Measurements from ENCODE around the gene LIPC.

Gene LIPC

DNA sequence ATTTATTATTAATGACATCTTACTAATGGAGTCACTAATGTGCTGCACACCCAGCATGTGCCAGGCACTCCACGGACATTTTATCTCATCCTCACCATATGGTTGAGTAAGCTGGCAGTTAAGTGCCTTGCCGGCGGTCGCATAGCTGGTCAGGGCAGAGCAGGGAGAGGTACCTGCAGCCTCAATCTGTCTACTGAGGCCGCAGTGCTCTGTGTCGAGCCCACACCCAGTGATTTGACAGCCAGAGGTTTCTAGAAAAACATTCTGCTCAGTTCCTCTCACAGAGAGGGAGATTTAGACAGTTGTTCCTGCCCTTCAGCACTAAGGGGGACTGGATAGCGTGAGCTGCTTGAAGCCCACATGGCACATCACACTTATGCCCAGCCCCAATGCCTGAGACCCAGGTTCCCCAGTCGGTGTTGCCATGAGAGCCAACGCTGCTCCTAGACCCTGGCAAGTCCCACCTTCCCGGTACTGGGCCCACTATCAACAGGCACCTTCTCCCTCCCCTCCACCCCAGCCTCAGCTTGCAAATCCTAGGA, 2.6 kb downstream of the LIPC start:
- Mint-ChIP-seq H3K4me1 (ENCODE audit: low read depth) (peaks cover 6% of the 10 kb centered on the region), H3K27ac (no peak overlapping the region), H3K9me3 (no peaks in the 10 kb centered on the region), H3K27me3 (ENCODE audit: low read depth) (no peaks in the 10 kb centered on the region), H3K36me3 (ENCODE audit: low read depth) (no peaks in the 10 kb centered on the region), H3K4me3 (no peak overlapping the region)
- DNase-seq (ENCODE audit: low spot score), result no peak

DNA sequence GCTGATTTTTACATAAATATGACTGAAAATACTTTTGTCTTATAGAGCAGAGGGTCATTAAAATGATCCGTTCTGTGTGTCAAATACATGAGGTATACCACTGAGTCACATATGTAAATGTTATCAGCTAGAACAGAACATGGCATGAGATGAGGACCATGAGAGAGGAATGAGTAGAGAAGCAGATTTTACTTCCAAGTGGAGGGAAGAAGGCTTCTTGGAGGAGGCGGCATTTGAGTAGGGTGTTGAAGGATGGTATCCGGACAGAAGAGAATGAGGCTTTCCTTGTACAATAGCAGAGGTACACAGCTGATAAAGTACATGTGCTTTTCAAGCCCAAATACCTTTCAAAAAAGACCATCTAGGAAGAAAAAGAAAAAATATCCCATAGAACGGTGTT, 4.8 kb downstream of the LIPC start:
- Mint-ChIP-seq H3K36me3 (ENCODE audit: low read depth) (no peaks in the 10 kb centered on the region), H3K27me3 (ENCODE audit: low read depth) (no peaks in the 10 kb centered on the region), H3K4me3 (no peak overlapping the region), H3K4me1 (ENCODE audit: low read depth) (peaks cover 26% of the 10 kb centered on the region), H3K27ac (no peak overlapping the region), H3K9me3 (no peaks in the 10 kb centered on the region)
- DNase-seq (ENCODE audit: low spot score), result no peak

DNA sequence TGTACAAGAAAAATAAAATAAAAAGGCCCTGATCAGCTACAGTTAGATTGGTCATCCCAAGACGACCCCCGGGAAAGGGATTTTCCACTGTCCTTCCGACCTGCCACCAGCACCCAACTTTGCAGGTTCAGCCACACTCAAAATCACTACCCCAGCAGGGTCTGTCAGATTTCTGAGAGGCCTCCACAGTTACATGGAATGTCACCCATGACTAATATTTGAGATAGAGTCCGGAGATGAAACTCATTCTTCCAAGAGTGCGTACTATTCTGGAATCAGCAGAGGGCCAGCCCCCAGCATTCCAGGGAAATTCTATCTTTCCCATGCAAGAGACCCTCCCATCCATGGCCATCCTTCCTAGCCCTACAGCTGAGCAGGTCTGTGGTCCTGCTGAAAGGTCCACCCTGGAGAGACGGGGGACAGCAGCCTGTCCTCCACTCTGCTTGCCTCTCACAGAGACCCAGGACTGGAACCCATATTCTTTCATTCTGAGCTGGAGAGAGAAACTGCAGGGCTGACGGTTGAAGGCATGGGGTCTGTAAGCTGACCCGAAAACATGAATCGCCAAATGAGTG, 5.8 kb downstream of the LIPC start:
- H3K27ac Mint-ChIP-seq, result no peak overlapping the region
- H3K9me3 Mint-ChIP-seq, result no peaks in the 10 kb centered on the region
- no peak overlapping the region for H3K4me3 Mint-ChIP-seq
- no peaks in the 10 kb centered on the region for H3K36me3 Mint-ChIP-seq (ENCODE audit: low read depth)
- no peak for DNase-seq (ENCODE audit: low spot score)
- H3K27me3 Mint-ChIP-seq (ENCODE audit: low read depth), result no peaks in the 10 kb centered on the region
- H3K4me1 Mint-ChIP-seq (ENCODE audit: low read depth), result peaks cover 31% of the 10 kb centered on the region

DNA sequence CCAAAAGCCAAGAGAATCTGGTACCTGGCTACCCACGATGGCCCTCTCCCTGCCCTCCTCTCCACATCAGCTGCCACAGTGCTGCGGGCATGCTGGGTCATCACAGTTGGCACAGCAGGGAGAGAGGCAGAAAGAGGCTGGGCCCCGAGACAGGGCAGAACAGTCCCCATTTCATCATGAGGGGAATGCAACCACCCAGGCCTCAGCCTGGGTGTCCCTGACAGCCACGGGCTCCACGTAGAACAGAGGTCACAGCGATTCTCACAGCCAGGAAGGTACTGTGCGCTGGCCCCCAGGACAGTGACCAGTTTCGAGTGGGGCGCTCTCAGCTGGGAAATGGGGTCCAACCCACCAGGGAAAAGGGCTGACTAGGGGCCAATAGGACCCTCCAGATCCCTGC, 6.3 kb downstream of the LIPC start:
- Mint-ChIP-seq H3K27me3 (ENCODE audit: low read depth) (no peaks in the 10 kb centered on the region), H3K4me3 (no peak overlapping the region), H3K36me3 (ENCODE audit: low read depth) (no peaks in the 10 kb centered on the region), H3K27ac (no peak overlapping the region), H3K4me1 (ENCODE audit: low read depth) (peaks cover 31% of the 10 kb centered on the region), H3K9me3 (no peaks in the 10 kb centered on the region)
- DNase-seq (ENCODE audit: low spot score), result no peak

DNA sequence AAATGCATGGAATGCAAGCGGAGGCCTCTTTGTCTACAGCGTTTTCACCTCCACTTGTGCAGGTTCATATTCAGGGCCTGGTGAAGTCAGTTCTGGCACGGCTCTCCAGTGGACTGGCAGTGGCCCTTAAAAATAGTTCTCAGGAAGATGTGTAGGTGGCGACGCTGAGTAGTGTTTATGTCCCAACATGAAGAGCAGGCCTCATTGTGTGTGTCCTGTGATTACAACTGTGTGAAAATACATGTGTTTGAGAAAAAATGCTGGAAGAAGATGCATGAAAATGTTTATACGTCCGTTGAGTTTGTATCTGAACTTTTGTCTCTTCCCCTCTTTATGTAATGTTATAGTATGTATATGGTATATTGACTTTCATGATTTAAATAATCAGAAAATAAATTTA, 7.2 kb downstream of the LIPC start:
- Mint-ChIP-seq H3K36me3 (ENCODE audit: low read depth) (no peaks in the 10 kb centered on the region), H3K9me3 (no peaks in the 10 kb centered on the region)

DNA sequence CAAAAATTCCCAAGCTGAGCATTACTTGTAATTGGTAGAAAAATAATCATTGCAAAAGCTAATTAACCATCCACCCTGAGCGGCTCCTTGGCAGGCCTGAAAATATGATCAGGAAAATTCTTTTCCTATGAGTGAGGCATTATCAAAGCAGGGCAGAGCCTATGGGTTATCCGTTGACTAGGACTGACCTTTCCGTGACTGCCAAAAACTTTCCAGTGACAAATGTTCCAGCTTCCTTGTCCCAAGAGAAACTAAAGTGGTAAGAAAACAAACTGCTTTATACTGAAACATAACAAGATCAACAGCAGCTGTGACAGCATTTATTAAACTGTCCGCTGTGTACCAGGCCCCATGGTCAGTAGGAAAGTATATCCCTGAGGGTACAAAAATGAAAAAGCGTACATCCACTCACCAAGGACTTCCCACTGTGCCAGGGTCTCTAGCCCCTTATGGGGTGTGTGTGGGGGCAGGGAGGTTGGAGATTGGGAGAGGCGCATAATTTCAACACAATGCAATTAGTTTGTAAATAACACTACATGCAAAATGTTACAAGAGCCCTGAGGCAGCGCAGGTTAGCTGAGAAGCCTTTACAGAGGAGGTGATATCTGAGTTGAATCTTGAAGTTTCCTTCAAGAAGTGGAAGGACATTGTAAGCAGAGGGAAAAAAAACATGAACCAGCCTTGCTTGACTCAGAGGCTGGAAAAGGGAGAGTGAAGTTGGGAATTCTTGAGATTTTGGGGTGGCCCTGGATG, 8.5 kb downstream of the LIPC start:
- H3K36me3 Mint-ChIP-seq (ENCODE audit: low read depth), result no peaks in the 10 kb centered on the region
- DNase-seq (ENCODE audit: low spot score), result no peak
- H3K27ac Mint-ChIP-seq, result peak overlapping the region; percentile 45
- H3K4me1 Mint-ChIP-seq (ENCODE audit: low read depth), result peaks cover 31% of the 10 kb centered on the region
- no peaks in the 10 kb centered on the region for H3K9me3 Mint-ChIP-seq
- H3K27me3 Mint-ChIP-seq (ENCODE audit: low read depth), result no peaks in the 10 kb centered on the region
- H3K4me3 Mint-ChIP-seq, result no peak overlapping the region

More for the DNA sequence above, 7.2 kb downstream of the LIPC start:
- Mint-ChIP-seq H3K4me3 (no peak overlapping the region), H3K27ac (peak overlapping the region; percentile 41), H3K4me1 (ENCODE audit: low read depth) (peaks cover 31% of the 10 kb centered on the region), H3K27me3 (ENCODE audit: low read depth) (no peaks in the 10 kb centered on the region)
- DNase-seq (ENCODE audit: low spot score), result no peak

DNA sequence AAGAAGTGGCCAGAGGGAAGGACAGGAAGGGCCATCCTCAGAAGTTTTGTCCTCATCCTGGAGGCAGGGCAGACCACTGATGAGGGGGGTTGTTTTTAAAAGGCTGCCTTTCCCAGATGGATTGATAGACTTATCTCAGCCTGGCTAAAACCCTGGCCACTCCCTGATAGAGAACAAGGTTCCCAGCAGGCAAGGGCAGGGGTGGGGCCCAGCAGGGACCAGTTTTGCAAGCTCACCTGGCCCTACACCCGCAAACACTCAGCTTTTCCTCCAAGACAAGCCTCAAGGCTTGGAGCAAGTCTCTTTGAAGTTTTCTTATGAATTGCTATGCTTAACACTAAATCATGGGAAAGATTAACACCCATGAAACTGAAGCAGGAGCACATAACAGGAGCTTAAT, 9.1 kb downstream of the LIPC start:
- no peaks in the 10 kb centered on the region for H3K36me3 Mint-ChIP-seq (ENCODE audit: low read depth)
- no peaks in the 10 kb centered on the region for H3K9me3 Mint-ChIP-seq
- peak overlapping the region; percentile 45 for H3K27ac Mint-ChIP-seq
- peaks cover 31% of the 10 kb centered on the region for H3K4me1 Mint-ChIP-seq (ENCODE audit: low read depth)
- H3K4me3 Mint-ChIP-seq, result no peak overlapping the region
- no peak for DNase-seq (ENCODE audit: low spot score)
- H3K27me3 Mint-ChIP-seq (ENCODE audit: low read depth), result no peaks in the 10 kb centered on the region

DNA sequence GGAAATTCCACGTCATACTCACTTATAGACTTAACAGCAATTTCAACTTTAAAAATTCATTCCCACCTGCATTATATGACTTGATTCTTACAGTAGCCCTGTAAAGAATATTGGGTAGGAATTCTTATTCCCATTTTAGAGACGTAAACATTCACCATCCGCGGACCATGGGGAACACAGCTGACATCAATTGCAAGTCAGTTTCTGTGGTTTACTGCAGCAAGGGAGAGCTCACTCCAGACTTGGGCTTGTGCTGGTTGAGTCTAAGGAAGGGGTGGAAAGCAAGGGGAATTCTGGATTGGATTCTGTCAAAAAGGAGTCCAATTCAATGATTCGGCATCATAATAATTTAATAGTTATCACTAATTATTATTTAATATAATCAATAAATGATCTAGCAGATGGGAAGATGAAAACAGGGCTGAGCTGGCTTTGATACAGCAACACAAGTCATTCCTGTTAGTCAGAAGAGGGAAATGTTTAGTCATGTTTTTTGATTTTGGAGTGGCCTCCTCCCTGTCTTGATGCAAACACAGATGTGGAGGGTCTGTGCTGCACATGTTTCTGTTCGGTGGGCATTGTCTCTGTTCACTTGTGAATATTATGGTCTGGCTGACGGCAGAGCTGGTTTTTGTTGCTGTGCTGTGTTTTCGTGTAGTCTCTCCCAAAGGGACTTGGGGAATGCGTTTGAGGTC, 9.7 kb downstream of the LIPC start:
- Mint-ChIP-seq H3K36me3 (ENCODE audit: low read depth) (no peaks in the 10 kb centered on the region), H3K27ac (no peak overlapping the region), H3K27me3 (ENCODE audit: low read depth) (no peaks in the 10 kb centered on the region), H3K9me3 (no peaks in the 10 kb centered on the region), H3K4me1 (ENCODE audit: low read depth) (peaks cover 31% of the 10 kb centered on the region), H3K4me3 (no peak overlapping the region)
- DNase-seq (ENCODE audit: low spot score), result no peak

DNA sequence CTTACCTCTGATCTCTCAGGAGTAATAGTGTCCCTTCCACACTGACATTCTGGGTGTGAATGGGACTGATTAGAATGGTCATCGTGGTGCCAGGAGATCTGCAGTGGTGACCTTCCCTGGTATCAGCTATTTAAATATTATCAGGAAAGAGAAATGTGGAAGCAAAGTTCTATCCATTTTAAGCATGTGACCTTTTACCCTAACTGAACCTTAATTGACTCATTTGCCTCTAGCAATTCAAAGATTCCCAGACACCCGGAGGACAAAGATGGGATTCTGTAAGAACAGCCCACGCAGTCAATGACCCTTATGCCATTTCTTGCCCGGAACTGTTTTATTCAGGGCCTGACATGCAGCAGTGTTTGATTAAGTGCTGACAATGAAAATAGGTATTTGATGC, 10.3 kb downstream of the LIPC start:
- Mint-ChIP-seq H3K36me3 (ENCODE audit: low read depth) (no peaks in the 10 kb centered on the region), H3K4me3 (no peak overlapping the region), H3K9me3 (no peaks in the 10 kb centered on the region), H3K27me3 (ENCODE audit: low read depth) (no peaks in the 10 kb centered on the region), H3K4me1 (ENCODE audit: low read depth) (peaks cover 33% of the 10 kb centered on the region), H3K27ac (no peak overlapping the region)
- no peak for DNase-seq (ENCODE audit: low spot score)

DNA sequence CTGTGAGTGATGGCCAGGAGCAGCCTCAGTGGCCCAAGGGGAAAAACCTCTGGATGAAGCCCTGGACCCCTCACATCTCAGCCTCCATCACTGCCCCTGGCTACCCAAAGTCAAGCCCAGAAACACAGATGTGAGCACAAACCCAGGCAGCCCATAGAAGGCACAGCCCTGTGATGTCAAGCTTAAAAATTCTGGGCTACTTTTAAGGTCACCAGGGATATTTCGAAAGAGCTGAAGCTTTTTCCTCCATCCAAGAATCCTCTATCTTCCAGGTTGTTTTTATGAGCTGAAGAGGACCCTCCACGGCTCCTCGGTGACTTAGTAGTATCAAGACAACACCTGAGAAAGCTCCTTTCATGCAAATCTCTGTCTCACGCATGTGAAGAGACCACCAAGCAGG, 11.5 kb downstream of the LIPC start:
- no peak overlapping the region for H3K4me3 Mint-ChIP-seq
- no peak overlapping the region for H3K27ac Mint-ChIP-seq
- H3K36me3 Mint-ChIP-seq (ENCODE audit: low read depth), result no peaks in the 10 kb centered on the region
- DNase-seq (ENCODE audit: low spot score), result no peak
- peaks cover 39% of the 10 kb centered on the region for H3K4me1 Mint-ChIP-seq (ENCODE audit: low read depth)
- H3K27me3 Mint-ChIP-seq (ENCODE audit: low read depth), result no peaks in the 10 kb centered on the region
- no peaks in the 10 kb centered on the region for H3K9me3 Mint-ChIP-seq

DNA sequence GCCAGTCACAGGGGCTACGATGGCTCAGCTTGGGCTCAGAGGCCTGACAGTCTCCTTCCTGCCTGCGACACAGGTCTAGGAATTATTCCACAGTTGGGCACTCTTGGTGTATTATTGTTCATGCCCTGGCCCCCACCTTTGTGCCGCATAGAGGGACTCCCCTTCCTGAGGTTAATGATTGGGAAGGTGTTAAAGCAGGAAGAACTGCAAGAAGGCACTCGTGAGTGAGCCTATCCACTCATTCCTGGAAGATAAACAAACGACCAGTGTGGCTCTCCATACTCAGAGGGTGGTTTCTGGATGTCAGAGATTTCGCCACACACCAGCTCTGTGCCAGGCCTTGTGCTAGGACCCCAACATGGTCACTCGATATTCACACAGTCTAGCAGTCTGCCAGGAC, 12.3 kb downstream of the LIPC start:
- DNase-seq (ENCODE audit: low spot score), result no peak
- H3K4me3 Mint-ChIP-seq, result no peak overlapping the region
- H3K4me1 Mint-ChIP-seq (ENCODE audit: low read depth), result peaks cover 35% of the 10 kb centered on the region
- H3K36me3 Mint-ChIP-seq (ENCODE audit: low read depth), result no peaks in the 10 kb centered on the region
- H3K27me3 Mint-ChIP-seq (ENCODE audit: low read depth), result no peaks in the 10 kb centered on the region
- no peak overlapping the region for H3K27ac Mint-ChIP-seq
- no peaks in the 10 kb centered on the region for H3K9me3 Mint-ChIP-seq

DNA sequence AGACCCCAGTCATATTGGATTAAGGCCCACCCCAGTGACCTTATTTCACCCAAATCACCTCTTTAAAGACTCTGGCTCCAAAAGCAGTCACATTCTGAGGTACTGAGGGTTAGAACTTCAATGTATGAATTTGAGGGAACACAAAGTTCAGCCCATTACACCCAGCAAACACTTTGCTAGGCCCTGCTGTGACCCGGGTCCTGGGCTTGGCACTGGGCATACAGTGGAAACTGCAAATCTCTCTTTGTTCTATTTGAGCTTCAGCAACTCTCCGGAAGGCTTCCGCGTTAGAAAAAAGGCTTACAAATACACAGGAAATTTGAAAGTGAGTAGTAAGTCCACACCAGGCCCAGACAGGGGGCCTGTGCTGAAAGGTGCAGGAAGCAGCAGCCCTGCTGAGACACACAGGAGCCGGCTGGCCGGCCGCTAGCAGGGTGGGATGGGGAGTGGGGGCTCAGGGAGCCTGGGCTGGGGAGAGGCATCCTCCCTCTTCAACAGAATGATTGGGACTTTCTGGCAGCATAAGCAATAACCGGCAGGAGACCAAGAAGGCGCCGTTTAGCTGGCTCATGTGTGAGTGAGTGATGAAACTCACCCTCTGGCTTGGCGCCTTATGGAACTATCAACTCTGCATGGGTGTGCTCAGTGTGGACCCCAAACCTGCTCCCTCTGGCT, 13.0 kb downstream of the LIPC start:
- Mint-ChIP-seq H3K4me3 (no peak overlapping the region), H3K27ac (peak overlapping the region; percentile 52), H3K36me3 (ENCODE audit: low read depth) (no peaks in the 10 kb centered on the region), H3K9me3 (no peaks in the 10 kb centered on the region), H3K27me3 (ENCODE audit: low read depth) (no peaks in the 10 kb centered on the region), H3K4me1 (ENCODE audit: low read depth) (peaks cover 30% of the 10 kb centered on the region)
- DNase-seq (ENCODE audit: low spot score), result no peak

DNA sequence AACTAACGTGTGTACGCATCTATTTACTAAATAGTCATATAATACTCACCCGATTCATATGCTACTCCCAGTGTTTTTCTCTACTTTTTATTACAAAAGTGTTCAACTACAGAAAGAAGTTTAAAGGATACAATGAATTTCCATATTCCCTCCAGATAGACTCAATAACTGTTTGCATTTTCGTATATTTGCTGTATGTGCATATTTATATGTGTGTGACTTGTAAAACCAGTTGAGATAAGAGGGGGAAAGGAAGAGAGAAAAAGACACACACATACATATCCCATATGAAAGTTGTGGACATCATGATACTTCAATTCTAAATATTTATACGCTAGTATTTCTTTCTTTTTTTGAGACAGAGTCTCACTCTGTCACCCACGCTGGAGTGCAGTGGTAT, 14.1 kb downstream of the LIPC start:
- no peaks in the 10 kb centered on the region for H3K27me3 Mint-ChIP-seq (ENCODE audit: low read depth)
- no peak overlapping the region for H3K27ac Mint-ChIP-seq
- no peaks in the 10 kb centered on the region for H3K36me3 Mint-ChIP-seq (ENCODE audit: low read depth)
- no peak overlapping the region for H3K4me3 Mint-ChIP-seq
- no peaks in the 10 kb centered on the region for H3K9me3 Mint-ChIP-seq
- DNase-seq (ENCODE audit: low spot score), result no peak
- H3K4me1 Mint-ChIP-seq (ENCODE audit: low read depth), result peaks cover 20% of the 10 kb centered on the region

DNA sequence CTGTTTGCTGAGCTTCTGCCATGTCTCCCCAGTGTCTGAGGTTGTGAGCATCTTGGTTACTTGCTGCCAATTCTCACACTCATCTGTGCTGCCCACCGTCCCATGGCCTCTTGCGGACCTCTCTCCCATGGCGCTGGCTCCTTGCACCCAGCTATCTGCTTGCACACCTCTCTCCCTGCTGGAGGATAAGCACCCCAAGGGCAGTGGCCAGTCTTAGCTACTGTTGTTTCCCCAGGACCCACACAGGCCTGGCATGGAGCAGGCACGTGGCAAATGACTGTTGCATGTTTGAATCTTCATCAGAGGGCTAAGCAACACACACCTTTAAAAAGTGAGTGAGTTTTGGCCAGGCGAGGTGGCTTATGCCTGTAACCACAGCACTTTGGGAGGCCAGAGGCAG, 14.7 kb downstream of the LIPC start:
- H3K9me3 Mint-ChIP-seq, result no peaks in the 10 kb centered on the region
- no peak overlapping the region for H3K27ac Mint-ChIP-seq
- H3K36me3 Mint-ChIP-seq (ENCODE audit: low read depth), result no peaks in the 10 kb centered on the region
- no peaks in the 10 kb centered on the region for H3K27me3 Mint-ChIP-seq (ENCODE audit: low read depth)
- DNase-seq (ENCODE audit: low spot score), result no peak
- no peak overlapping the region for H3K4me3 Mint-ChIP-seq
- peaks cover 16% of the 10 kb centered on the region for H3K4me1 Mint-ChIP-seq (ENCODE audit: low read depth)
